Right lobe of liver (tissue), 6 donors: Measurements from ENCODE around the gene PIEZO2. TPM values are rescaled to one million over a fixed set of nuclear protein-coding genes. Genes with fewer than 3 reads are reported as not detected.
A peak's percentile ranks its signal among the peaks of the same experiment; 100 is the strongest.

ENCODE experiments used
- ATAC-seq, 4 donors: fragments of 200-7000 bp; cut with Tn5 transposase; one replicate each; pipeline ENCODE4 v1.9.1; 2020; ENCODE audit warnings: mild to moderate bottlenecking in 4 of 4, moderate library complexity in 4 of 4
- DNase-seq, 3 donors: peaks; one replicate each; pipeline ENCODE4 v3.0.0-alpha.2; 2020
- H3K27ac ChIP-seq, 3 donors: fragments of 200-600 bp; one replicate each; pipeline ENCODE4 v1.8.0; 2022
- H3K27me3 ChIP-seq, 2 donors: fragments of 200-600 bp; one replicate each; pipeline ENCODE4 v1.8.0; 2022
- H3K36me3 ChIP-seq, 4 donors: fragments of 200-600 bp; sonication (generic) in 1 of 4; one replicate each; pipeline versions ENCODE4 v1.5.1 to v1.8.0; 2017 to 2022; ENCODE audit warnings: control low read depth in 1 of 4
- H3K4me1 ChIP-seq, 4 donors: fragments of 200-600 bp; sonication (generic) in 1 of 4; one replicate each; pipeline versions ENCODE4 v1.5.1 to v1.8.0; 2017 to 2022; ENCODE audit warnings: control low read depth in 1 of 4
- H3K4me3 ChIP-seq, 3 donors: fragments of 200-600 bp; one replicate each; pipeline ENCODE4 v1.8.0; 2022
- H3K9me3 ChIP-seq, 4 donors: fragments of 200-600 bp; sonication (generic) in 1 of 4; one replicate each; pipeline versions ENCODE4 v1.5.1 to v1.8.0; 2017 to 2022; ENCODE audit warnings: control low read depth in 1 of 4
- POLR2A ChIP-seq: fragments of 450-650 bp; IDR thresholded peaks from one replicate; pipeline ENCODE4 v1.6.1; 2017; ENCODE audit warnings: antibody characterized with exemption, mild to moderate bottlenecking
- WGBS: methylation state at CpG from one replicate; pipeline ENCODE4 v1.1.6; 2018; ENCODE audit warnings: low coverage, low lambda C conversion rate; ENCODE audit not compliant: insufficient coverage; ENCODE audit errors: missing lambda C conversion rate; 5-methylcytosine and 5-hydroxymethylcytosine counted together
- intact Hi-C, 2 donors: fragments of 100-400 bp; cut with DNase I; formaldehyde crosslinking; loops; one replicate each; pipeline versions ENCODE4 v1.11.2 to v1.14.1; 2022
- total RNA-seq, 6 experiments: library from RNA; depleted of rRNA in 2 of 6; stranded (reverse); fragments of >200 nt in 2 of 6; fragmentation: NEBNext Ultra II Directional in 3 of 6; extraction: Animal tissue kit (Norgen Biotek cat#: 25700) in 3 of 6; gene quantifications; one replicate each; pipeline versions ENCODE4 v1.1.0 to v1.2.4, GENCODE V29; 2016 to 2023
- TF ChIP-seq, protein P1 (sequence below), 4 donors: fragments of 200-600 bp in 3 of 4; fragments of 450-650 bp in 1 of 4; IDR thresholded peaks; one replicate each; pipeline versions ENCODE4 v1.5.1 to v1.8.0; 2016 to 2022; ENCODE audit warnings: antibody characterized with exemption in 4 of 4, mild to moderate bottlenecking in 2 of 4
- donor health status: DM: no; HTN: yes; CAD: no.
- donor health status: DM: no; HTN: no; CAD: no.
- donor health status: DM: no; HTN: no; CAD: no.
- donor health status: DM: no; HTN: yes; CAD: no.
- donor health status: DM: no; HTN: yes; CAD: no.

PIEZO2 gene
- total RNA-seq, 6 experiments from 2014 or later = 6.6 to 16.9 (median 10.1) TPM

DNA sequence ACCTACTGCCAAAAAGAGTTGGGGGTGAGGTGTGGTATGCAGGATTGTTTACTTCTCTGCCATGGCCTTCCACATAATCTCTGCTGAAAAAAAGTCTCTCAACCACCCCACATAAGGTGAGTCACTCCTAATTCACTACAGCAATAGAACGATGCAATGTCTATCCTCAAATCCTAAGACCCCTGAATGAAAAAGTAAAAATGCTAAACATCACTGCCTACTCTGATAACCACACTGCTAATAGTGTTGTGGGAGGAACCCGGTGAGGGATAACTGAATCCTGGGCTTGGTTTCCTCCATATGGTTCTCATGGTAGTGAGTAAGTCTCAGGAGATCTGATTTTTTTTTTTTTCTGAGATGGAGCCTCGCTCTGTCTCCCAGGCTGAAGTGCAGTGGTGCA, 252.5 kb downstream of the PIEZO2 start:
- intact Hi-C loops = no loop called here
- peaks cover 0 to 15% (median 6%) of the 10 kb centered on the region in 4 donors for H3K4me1 ChIP-seq
- DNase-seq (no peak), ATAC-seq (no peak)
- WGBS = 84% methylated on average over 3 of the region's 3 CpGs
- H3K27me3 ChIP-seq = no peaks in the 10 kb centered on the region
- no peaks in the 10 kb centered on the region for H3K36me3 ChIP-seq
- no peak overlapping the region for H3K27ac ChIP-seq
- TF ChIP-seq, protein P1, sequence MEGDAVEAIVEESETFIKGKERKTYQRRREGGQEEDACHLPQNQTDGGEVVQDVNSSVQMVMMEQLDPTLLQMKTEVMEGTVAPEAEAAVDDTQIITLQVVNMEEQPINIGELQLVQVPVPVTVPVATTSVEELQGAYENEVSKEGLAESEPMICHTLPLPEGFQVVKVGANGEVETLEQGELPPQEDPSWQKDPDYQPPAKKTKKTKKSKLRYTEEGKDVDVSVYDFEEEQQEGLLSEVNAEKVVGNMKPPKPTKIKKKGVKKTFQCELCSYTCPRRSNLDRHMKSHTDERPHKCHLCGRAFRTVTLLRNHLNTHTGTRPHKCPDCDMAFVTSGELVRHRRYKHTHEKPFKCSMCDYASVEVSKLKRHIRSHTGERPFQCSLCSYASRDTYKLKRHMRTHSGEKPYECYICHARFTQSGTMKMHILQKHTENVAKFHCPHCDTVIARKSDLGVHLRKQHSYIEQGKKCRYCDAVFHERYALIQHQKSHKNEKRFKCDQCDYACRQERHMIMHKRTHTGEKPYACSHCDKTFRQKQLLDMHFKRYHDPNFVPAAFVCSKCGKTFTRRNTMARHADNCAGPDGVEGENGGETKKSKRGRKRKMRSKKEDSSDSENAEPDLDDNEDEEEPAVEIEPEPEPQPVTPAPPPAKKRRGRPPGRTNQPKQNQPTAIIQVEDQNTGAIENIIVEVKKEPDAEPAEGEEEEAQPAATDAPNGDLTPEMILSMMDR (IDR thresholded peaks at IDR 0.05) = no peak
- no peak for TF ChIP-seq POLR2A
- no peaks in the 10 kb centered on the region for H3K9me3 ChIP-seq
- H3K4me3 ChIP-seq = no peak overlapping the region

DNA sequence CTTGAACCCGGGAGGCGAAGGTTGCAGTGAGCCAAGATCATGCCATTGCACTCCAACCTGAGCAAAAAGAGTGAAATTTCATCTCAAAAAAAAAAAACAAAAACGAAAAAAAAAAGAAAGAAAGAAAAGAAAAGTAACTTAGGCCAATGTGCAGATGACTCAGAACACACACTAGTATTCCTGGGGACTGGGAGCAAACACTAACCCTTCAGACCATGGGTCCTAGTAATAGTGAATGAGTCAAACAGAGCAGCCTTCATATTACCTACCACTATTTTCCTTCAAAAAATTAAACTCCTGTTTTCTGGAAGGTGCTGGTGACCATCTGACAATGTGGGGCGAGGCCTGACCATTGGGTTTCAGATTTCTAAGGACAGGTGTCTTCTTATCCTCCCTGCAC, 253.4 kb downstream of the PIEZO2 start:
- intact Hi-C loops = no loop called here

DNA sequence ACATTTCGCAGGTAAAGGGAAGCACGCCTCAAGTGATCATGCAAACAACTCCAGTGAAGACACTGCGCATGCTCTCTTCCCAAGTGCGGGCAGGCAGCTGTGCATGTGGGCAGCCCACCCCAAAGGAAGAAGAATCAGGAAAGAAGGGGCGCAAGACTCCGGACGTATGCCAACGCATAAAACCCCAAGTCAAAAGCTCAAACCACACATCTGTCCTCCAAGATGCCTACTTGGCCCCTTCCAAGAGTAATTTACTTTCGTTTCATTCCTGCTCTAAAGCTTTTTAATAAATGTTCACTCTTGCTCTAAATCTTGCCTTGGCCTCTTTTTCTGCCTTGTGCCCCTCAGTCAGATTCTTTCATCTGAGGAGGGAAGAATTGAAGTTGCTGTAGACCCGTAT, 254.9 kb downstream of the PIEZO2 start:
- H3K4me3 ChIP-seq = no peak overlapping the region
- no peaks in the 10 kb centered on the region for H3K9me3 ChIP-seq
- no peaks in the 10 kb centered on the region for H3K36me3 ChIP-seq
- intact Hi-C loops = no loop called here
- 89% methylated on average over 4 of the region's 10 CpGs for WGBS
- no peak overlapping the region for H3K27ac ChIP-seq
- DNase-seq = no peak
- no peak for ATAC-seq
- H3K27me3 ChIP-seq = no peaks in the 10 kb centered on the region
- no peaks in the 10 kb centered on the region for H3K4me1 ChIP-seq
- TF ChIP-seq, protein P1 (IDR thresholded peaks at IDR 0.05) = no peak
- no peak for TF ChIP-seq POLR2A

More for the DNA sequence above, 253.4 kb downstream of the PIEZO2 start:
- peaks cover 0 to 11% (median 4%) of the 10 kb centered on the region in 4 donors for H3K4me1 ChIP-seq
- H3K27me3 ChIP-seq = no peaks in the 10 kb centered on the region
- no peak overlapping the region for H3K4me3 ChIP-seq
- H3K27ac ChIP-seq = no peak overlapping the region
- TF ChIP-seq POLR2A = no peak
- TF ChIP-seq, protein P1 (IDR thresholded peaks at IDR 0.05) = no peak
- no peak for ATAC-seq
- DNase-seq = no peak
- WGBS = 67% methylated on average over 3 of the region's 4 CpGs
- no peaks in the 10 kb centered on the region for H3K36me3 ChIP-seq
- H3K9me3 ChIP-seq = no peaks in the 10 kb centered on the region

DNA sequence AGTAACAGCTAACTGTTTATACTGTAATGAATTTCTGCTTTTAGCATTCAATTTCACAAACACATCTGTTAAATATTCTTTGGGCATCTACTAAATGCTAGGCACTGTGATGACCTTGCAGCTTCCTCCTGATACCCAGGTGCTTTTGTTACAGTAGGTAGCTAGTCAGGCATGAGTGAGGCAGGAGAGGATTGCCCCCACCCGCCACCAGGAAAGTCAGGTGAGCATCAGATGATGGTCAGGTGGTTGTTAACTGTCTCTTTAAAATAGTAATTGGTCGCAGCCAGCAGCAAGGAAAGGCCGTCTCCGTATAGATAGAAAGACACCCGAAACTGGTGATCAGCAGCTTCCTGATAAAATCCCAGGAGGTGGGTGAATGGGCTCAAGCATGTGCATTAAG, 255.6 kb downstream of the PIEZO2 start:
- H3K4me3 ChIP-seq = no peak overlapping the region
- H3K27me3 ChIP-seq = no peaks in the 10 kb centered on the region
- H3K9me3 ChIP-seq = no peaks in the 10 kb centered on the region
- no peak for ATAC-seq
- H3K36me3 ChIP-seq = no peaks in the 10 kb centered on the region
- intact Hi-C loops = no loop called here
- no peak for TF ChIP-seq POLR2A
- 78% methylated on average over 4 of the region's 5 CpGs for WGBS
- H3K27ac ChIP-seq = no peak overlapping the region
- no peak for DNase-seq
- H3K4me1 ChIP-seq = no peaks in the 10 kb centered on the region

DNA sequence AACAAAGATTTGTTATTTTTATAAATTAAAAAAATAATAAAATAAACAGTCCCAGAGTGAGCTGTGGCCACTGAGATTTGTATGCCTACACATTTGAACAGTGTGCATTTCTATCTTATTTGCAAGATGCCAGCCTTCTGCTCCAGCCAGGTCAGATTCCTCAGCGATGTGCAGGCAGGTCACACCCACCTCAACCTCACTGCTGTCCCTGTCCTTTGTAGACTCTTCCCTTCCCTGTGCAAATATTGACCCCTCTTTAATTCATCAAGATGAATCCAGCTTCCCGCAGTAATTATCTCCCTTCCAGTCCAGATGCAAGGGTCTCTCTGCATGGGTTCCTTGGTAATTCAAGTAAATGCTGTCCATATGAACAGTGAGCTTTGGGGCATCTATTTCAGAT, 256.2 kb downstream of the PIEZO2 start:
- WGBS = 47% methylated on average over 2 of the region's 2 CpGs
- TF ChIP-seq, protein P1 (IDR thresholded peaks at IDR 0.05) = no peak
- TF ChIP-seq POLR2A = no peak
- intact Hi-C loops = no loop called here
- peak in 1 of 4 donors; percentile 64 for ATAC-seq
- no peaks in the 10 kb centered on the region for H3K9me3 ChIP-seq
- no peaks in the 10 kb centered on the region for H3K4me1 ChIP-seq
- no peaks in the 10 kb centered on the region for H3K27me3 ChIP-seq
- DNase-seq = no peak
- H3K4me3 ChIP-seq = no peak overlapping the region
- H3K36me3 ChIP-seq = no peaks in the 10 kb centered on the region
- no peak overlapping the region for H3K27ac ChIP-seq
